Left lung (tissue), 10 donors: ENCODE measurements around the gene TMEM170B. TPM values are rescaled to one million over a fixed set of nuclear protein-coding genes. Genes with fewer than 3 reads are reported as not detected.

ENCODE experiments used
- ATAC-seq: fragments of 200-7000 bp; cut with Tn5 transposase; one replicate; pipeline ENCODE4 v1.9.1; 2020; ENCODE audit warnings: moderate library complexity
- DNase-seq, 4 donors: peaks; one replicate each; pipeline ENCODE4 v3.0.0-alpha.2; 2013 to 2020
- H3K27ac ChIP-seq, 2 donors: fragments of 200-600 bp; sonication (generic) in 1 of 2; one replicate each; pipeline versions ENCODE4 v1.5.0 to v1.8.0; 2020 to 2021
- H3K27me3 ChIP-seq, 2 donors: fragments of 200-600 bp; sonication (generic) in 1 of 2; one replicate each; pipeline versions ENCODE4 v1.5.0 to v1.8.0; 2020 to 2021
- H3K36me3 ChIP-seq, 2 donors: fragments of 200-600 bp; sonication (generic) in 1 of 2; one replicate each; pipeline versions ENCODE4 v1.5.0 to v1.8.0; 2020 to 2021
- H3K4me1 ChIP-seq, 2 donors: fragments of 200-600 bp; one replicate each; pipeline ENCODE4 v1.8.0; 2021
- H3K4me3 ChIP-seq, 2 donors: fragments of 200-600 bp; sonication (generic) in 1 of 2; one replicate each; pipeline versions ENCODE4 v1.5.0 to v1.8.0; 2020 to 2021; ENCODE audit warnings: mild to moderate bottlenecking in 1 of 2
- H3K9me3 ChIP-seq, 2 donors: fragments of 200-600 bp; sonication (generic) in 1 of 2; one replicate each; pipeline versions ENCODE4 v1.5.0 to v1.8.0; 2020 to 2021
- intact Hi-C, 2 donors: fragments of 100-400 bp; cut with DNase I; formaldehyde crosslinking; loops; one replicate each; pipeline versions ENCODE4 v1.11.2 to v1.14.2; 2022
- polyA plus RNA-seq, 6 donors: library from polyadenylated mRNA; unstranded; fragments of 120-200 nt; gene quantifications; one replicate each; pipeline ENCODE4 v1.2.1, GENCODE V29; 2013; ENCODE audit not compliant: insufficient read length in 6 of 6
- total RNA-seq, 2 donors: library from RNA; stranded (reverse); fragmentation: NEBNext Ultra II Directional; extraction: Animal tissue kit (Norgen Biotek cat#: 25700); gene quantifications; one replicate each; pipeline ENCODE4 v1.2.1, GENCODE V29; 2021
- TF ChIP-seq, protein P1 (sequence below), 2 donors: fragments of 200-600 bp; sonication (generic) in 1 of 2; IDR thresholded peaks; one replicate each; pipeline versions ENCODE4 v1.5.0 to v1.8.0; 2021; ENCODE audit warnings: antibody characterized with exemption in 2 of 2
- donor health status: DM: no; HTN: yes; CAD: no.
- donor health status: DM: no; HTN: no; CAD: no.

Gene TMEM170B
- total and polyA plus RNA-seq, 8 donors, result 5.2 to 10.1 (median 5.5) TPM

DNA sequence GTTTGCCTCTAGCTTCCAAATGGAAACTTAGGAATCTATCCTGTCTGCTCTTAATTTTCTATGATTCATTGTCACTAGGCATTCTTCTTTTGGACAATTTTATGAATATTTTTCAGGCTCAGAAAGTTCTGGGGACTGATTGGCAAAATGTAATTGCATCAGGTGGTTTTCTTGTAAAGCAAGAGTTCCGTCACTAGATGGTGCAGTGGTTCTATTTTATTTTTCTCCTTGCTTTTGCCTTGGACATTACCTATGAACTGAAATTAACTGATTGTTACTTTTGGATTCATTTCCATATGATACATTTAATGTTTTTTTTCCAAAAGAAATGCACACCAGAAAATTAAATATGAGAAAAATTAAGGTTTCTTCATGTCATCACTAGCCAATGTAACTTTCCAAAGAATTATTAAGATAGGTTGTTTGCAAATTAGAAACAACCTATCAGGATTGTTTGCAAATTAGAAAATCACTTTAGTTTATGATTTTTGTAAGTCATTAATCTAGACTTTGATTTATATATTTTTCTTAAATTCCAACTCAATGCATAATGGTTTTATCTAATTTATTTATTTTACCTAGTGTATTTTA is 48.0 kb downstream of the TMEM170B start:
- H3K4me3 ChIP-seq, result no peak overlapping the region
- TF ChIP-seq, protein P1, sequence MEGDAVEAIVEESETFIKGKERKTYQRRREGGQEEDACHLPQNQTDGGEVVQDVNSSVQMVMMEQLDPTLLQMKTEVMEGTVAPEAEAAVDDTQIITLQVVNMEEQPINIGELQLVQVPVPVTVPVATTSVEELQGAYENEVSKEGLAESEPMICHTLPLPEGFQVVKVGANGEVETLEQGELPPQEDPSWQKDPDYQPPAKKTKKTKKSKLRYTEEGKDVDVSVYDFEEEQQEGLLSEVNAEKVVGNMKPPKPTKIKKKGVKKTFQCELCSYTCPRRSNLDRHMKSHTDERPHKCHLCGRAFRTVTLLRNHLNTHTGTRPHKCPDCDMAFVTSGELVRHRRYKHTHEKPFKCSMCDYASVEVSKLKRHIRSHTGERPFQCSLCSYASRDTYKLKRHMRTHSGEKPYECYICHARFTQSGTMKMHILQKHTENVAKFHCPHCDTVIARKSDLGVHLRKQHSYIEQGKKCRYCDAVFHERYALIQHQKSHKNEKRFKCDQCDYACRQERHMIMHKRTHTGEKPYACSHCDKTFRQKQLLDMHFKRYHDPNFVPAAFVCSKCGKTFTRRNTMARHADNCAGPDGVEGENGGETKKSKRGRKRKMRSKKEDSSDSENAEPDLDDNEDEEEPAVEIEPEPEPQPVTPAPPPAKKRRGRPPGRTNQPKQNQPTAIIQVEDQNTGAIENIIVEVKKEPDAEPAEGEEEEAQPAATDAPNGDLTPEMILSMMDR (IDR thresholded peaks at IDR 0.05), result peak; percentile 53 to 59
- no peaks in the 10 kb centered on the region for H3K9me3 ChIP-seq
- H3K27ac ChIP-seq, result no peak overlapping the region
- peaks cover 7 to 33% of the 10 kb centered on the region in 2 donors for H3K4me1 ChIP-seq
- ATAC-seq (peak; percentile 69), DNase-seq (peak in 1 of 4 donors; percentile 65)
- intact Hi-C loops, result loop anchor here in 1 of 2 donors (10.0 kb wide), 1 partner anchor 1019 kb away; no protein-coding TSS in a partner anchor
- H3K36me3 ChIP-seq, result no peaks in the 10 kb centered on the region
- no peaks in the 10 kb centered on the region for H3K27me3 ChIP-seq

DNA sequence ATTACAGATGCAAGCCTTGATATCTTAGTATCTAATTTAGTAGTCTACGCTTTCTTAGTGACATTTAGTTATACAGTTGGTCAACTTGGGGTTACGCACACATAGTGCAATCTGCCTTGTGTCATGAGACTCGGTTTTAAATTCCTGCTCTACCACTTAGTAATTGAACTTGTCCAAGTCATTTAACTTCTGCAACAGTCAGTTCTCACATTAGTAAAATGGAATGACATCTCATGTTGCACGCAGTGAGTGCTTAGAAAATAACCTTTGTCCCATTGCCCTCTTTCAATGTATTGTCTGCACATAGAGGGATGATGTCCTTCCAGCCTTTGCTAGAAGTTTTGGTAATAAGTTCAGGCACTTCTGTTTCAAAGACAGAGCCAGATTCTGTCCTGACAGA is 48.6 kb downstream of the TMEM170B start:
- intact Hi-C loops, result loop anchor here in 1 of 2 donors (10.0 kb wide), 1 partner anchor 1019 kb away; no protein-coding TSS in a partner anchor

DNA sequence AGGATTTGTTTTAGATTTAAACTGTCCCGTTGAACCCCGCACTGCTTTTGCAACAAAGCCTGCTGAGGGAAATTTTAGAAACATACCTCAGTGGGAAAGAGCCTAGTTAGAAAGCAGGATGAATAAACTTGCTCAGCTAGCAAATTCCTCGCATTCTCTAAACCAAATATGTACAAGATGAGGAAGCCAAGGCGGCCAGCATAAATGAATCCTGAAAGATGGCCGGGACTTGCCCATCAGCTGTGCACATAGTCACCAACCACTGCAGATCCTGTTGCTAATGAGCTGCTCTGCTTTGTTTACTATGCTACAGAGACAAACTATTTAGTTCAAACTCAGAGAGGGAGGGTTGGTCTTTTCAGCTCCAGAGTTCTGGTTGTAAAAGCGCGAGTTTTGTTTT is 49.0 kb downstream of the TMEM170B start:
- TF ChIP-seq, protein P1 (IDR thresholded peaks at IDR 0.05), result no peak
- no peak overlapping the region for H3K4me3 ChIP-seq
- H3K27me3 ChIP-seq, result no peaks in the 10 kb centered on the region
- H3K36me3 ChIP-seq, result no peaks in the 10 kb centered on the region
- H3K27ac ChIP-seq, result peak overlapping the region; percentile 16 to 49
- H3K9me3 ChIP-seq, result no peaks in the 10 kb centered on the region
- DNase-seq (no peak), ATAC-seq (peak; percentile 61)
- intact Hi-C loops, result loop anchor here in 1 of 2 donors (10.0 kb wide), 1 partner anchor 1018 kb away; no protein-coding TSS in a partner anchor
- H3K4me1 ChIP-seq, result peaks cover 5 to 22% of the 10 kb centered on the region in 2 donors

More for the DNA sequence above, 48.6 kb downstream of the TMEM170B start:
- Histone ChIP-seq H3K4me1 (peaks cover 7 to 27% of the 10 kb centered on the region in 2 donors), H3K9me3 (no peaks in the 10 kb centered on the region), H3K4me3 (no peak overlapping the region), H3K27me3 (no peaks in the 10 kb centered on the region), H3K27ac (peak overlapping the region; percentile 16 to 49), H3K36me3 (no peaks in the 10 kb centered on the region)
- TF ChIP-seq, protein P1 (IDR thresholded peaks at IDR 0.05), result no peak
- ATAC-seq (no peak), DNase-seq (no peak)

DNA sequence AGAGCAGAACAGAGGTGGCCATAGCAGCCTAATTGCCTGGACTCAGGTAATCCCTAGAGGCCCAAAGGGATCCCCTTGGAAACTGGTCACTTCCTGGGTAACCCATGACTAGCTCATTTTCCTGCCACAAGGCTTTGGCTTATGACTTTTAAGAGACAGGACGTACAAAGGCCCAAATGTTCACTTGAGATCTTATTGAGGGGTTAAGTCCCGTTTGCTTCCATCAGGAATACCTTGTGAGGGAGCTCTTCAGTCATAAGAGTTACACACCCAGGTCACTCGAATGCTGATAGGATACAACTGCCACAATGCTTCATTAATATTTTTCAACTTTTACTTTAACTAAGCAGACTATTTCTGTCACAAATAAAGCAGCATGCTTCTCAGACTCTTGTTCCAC is 51.7 kb downstream of the TMEM170B start:
- TF ChIP-seq, protein P1 (IDR thresholded peaks at IDR 0.05), result no peak
- H3K4me1 ChIP-seq, result peaks cover 4 to 12% of the 10 kb centered on the region in 2 donors
- ATAC-seq, result no peak
- H3K9me3 ChIP-seq, result no peaks in the 10 kb centered on the region
- DNase-seq, result no peak
- no peak overlapping the region for H3K4me3 ChIP-seq
- no peaks in the 10 kb centered on the region for H3K36me3 ChIP-seq
- intact Hi-C loops, result loop anchor here in 1 of 2 donors (10.0 kb wide), 1 partner anchor 1016 kb away; no protein-coding TSS in a partner anchor
- no peak overlapping the region for H3K27ac ChIP-seq
- no peaks in the 10 kb centered on the region for H3K27me3 ChIP-seq

DNA sequence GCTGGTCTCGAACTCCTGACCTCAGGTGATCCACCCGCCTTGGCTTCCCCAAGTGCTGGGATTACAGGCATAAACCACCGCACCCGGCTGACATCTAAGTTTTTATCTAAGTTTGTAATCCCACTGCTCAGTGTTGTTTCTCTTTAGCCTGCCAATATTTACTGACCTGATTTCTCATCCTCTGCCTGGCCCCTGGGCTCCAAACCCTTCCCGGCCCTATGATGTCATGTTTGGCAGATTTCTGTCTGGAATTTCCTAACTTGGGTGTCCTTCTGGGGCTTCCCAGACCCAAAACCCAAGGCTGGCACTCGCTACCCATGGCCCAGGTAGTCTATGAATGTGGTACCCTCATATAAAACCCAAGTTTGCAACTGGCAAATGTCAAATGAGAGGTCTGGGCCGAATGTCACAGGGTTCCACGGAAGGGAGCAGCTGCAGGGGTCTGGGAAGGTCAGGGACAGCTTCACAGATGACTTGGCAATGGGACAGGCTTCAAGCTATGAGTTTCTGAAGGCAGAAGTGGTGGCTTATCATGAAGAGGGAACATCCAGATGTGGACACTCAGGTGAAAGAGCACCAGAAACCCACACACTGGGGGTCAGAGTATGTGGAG is 54.9 kb downstream of the TMEM170B start:
- intact Hi-C loops, result no loop called here
- H3K27me3 ChIP-seq, result no peaks in the 10 kb centered on the region
- no peak for ATAC-seq
- H3K4me3 ChIP-seq, result no peak overlapping the region
- H3K4me1 ChIP-seq, result no peaks in the 10 kb centered on the region
- no peak overlapping the region for H3K27ac ChIP-seq
- TF ChIP-seq, protein P1 (IDR thresholded peaks at IDR 0.05), result no peak
- H3K36me3 ChIP-seq, result no peaks in the 10 kb centered on the region
- peak in 1 of 4 donors; percentile 43 for DNase-seq
- H3K9me3 ChIP-seq, result no peaks in the 10 kb centered on the region
